Stimulated activated CD4-positive, alpha-beta T cell treated with anti-CD3 and anti-CD28 coated beads, Interleukin-2, amount 100 ng/mL, for 48 hours (primary cell): ENCODE results near the gene PCNX4.

Experiments used
- DNase-seq, 2 donors: peaks; one replicate each; pipeline ENCODE4 v3.0.0-alpha.2; 2020

PCNX4 gene

GRCh38 chr14:60212503-60213371 lies 121.0 kb downstream of the PCNX4 start:
- DNase-seq: no peak

- DNase-seq: no peak
Measured at GRCh38 chr14:60214003-60214402, 122.3 kb downstream of the PCNX4 start.

- no peak for DNase-seq
Measured at GRCh38 chr14:60214415-60215126, 122.8 kb downstream of the PCNX4 start.

- no peak for DNase-seq
Measured at GRCh38 chr14:60215127-60215444, 123.4 kb downstream of the PCNX4 start.

- no peak for DNase-seq
Measured at GRCh38 chr14:60215520-60216420, 124.0 kb downstream of the PCNX4 start.

GRCh38 chr14:60217713-60218112 lies 126.0 kb downstream of the PCNX4 start:
- no peak for DNase-seq
